SW480 (cell line): ENCODE data around the gene GRM2.
"Not testable (repeated sequence)": the region's sequence is repeated elsewhere in the genome, so short reads cannot be mapped to it uniquely, and the experiment has no call there.

Source experiments
- DNase-seq: peaks from one replicate; pipeline ENCODE4 v3.0.0-alpha.2; 2016; ENCODE audit warnings: low spot score

GRM2 gene

GRCh38 chr3:51722362-51722761, 15.5 kb downstream of the GRM2 start:
- DNase-seq: no peak

GRCh38 chr3:51727500-51727899, 20.6 kb downstream of the GRM2 start:
- no peak for DNase-seq

GRCh38 chr3:51729042-51729633, 22.3 kb downstream of the GRM2 start:
- no peak for DNase-seq

GRCh38 chr3:51733859-51734571, 27.1 kb downstream of the GRM2 start:
- no peak for DNase-seq

- DNase-seq: no peak
Observed at GRCh38 chr3:51734572-51734907, 27.7 kb downstream of the GRM2 start.

GRCh38 chr3:51735039-51735438, 28.2 kb downstream of the GRM2 start:
- no peak for DNase-seq

- no peak for DNase-seq
Observed at GRCh38 chr3:51735950-51736349, 29.1 kb downstream of the GRM2 start.

GRCh38 chr3:51739110-51739509, 32.2 kb downstream of the GRM2 start:
- no peak for DNase-seq

GRCh38 chr3:51742320-51742719, 35.5 kb downstream of the GRM2 start:
- not testable (repeated sequence) for DNase-seq

- DNase-seq: peak; percentile 18
Observed at GRCh38 chr3:51742978-51743377, 36.1 kb downstream of the GRM2 start.

GRCh38 chr3:51747840-51748239, 41.0 kb downstream of the GRM2 start:
- DNase-seq: no peak

- DNase-seq: no peak
Observed at GRCh38 chr3:51748327-51748726, 41.5 kb downstream of the GRM2 start.

- DNase-seq: no peak
Observed at GRCh38 chr3:51750878-51751277, 44.0 kb downstream of the GRM2 start.

GRCh38 chr3:51751287-51751686, 44.4 kb downstream of the GRM2 start:
- no peak for DNase-seq

- not testable (repeated sequence) for DNase-seq
Observed at GRCh38 chr3:51753763-51754750, 47.2 kb downstream of the GRM2 start.

- no peak for DNase-seq
Observed at GRCh38 chr3:51759203-51759602, 52.3 kb downstream of the GRM2 start.
